Caco-2 (cell line): Measurements from ENCODE around the gene AGO3. TPM values are rescaled to one million over a fixed set of nuclear protein-coding genes. Genes with fewer than 3 reads are reported as not detected.
A peak's percentile ranks its signal among the peaks of the same experiment; 100 is the strongest.

Experiments used
- BruUV-seq: library from RNA; stranded (reverse); fragments of 400-500 nt; replicated peaks from 2 replicates; lab custom pipeline; 2021; lab: Mats Ljungman, UMichigan
- CTCF ChIA-PET: fragments of 300-600 bp; sonication (Branson Sonifier 250); formaldehyde crosslinking; loops from one replicate; lab custom pipeline; 2022; ENCODE audit warnings: antibody characterized with exemption; lab: Charles Lee
- POLR2A ChIA-PET: fragments of 300-600 bp; sonication (Branson Sonifier 250); formaldehyde crosslinking; loops from one replicate; lab custom pipeline; 2022; ENCODE audit warnings: antibody characterized with exemption; lab: Charles Lee
- DNase-seq, 2 experiments: peaks; one replicate each; pipeline versions ENCODE4 v3.0.0 to v3.0.0-alpha.2; 2020 to 2022
- H3K27me3 ChIP-seq: replicated peaks from 2 replicates; pipeline ENCODE4 v1.6.0; 2011; ENCODE audit warnings: low read length; ENCODE audit not compliant: control insufficient read depth, insufficient read depth
- H3K36me3 ChIP-seq: 2 replicates; pipeline ENCODE4 v1.5.1; 2011; ENCODE audit warnings: low read length; ENCODE audit not compliant: control insufficient read depth, insufficient read depth
- H3K4me1 ChIP-seq: fragments of 250-450 bp; sonication (Bioruptor Pico); 2 replicates; pipeline ENCODE4 v1.5.1; 2020; ENCODE audit warnings: mild to moderate bottlenecking
- H3K4me3 ChIP-seq: 2 replicates; pipeline ENCODE4 v1.5.1; 2011; ENCODE audit warnings: low read depth, mild to moderate bottlenecking, control low read depth, low read length
- H3K9me3 ChIP-seq: fragments of 250-450 bp; sonication (Bioruptor Pico); 2 replicates; pipeline ENCODE4 v1.5.1; 2020; ENCODE audit warnings: mild to moderate bottlenecking, moderate library complexity
- H3K27ac Mint-ChIP-seq: one replicate; pipeline ENCODE4 v1.8.0; 2022; ENCODE audit warnings: mixed read lengths; ENCODE audit not compliant: unreplicated experiment
- H3K27me3 Mint-ChIP-seq: one replicate; pipeline ENCODE4 v1.8.0; 2022; ENCODE audit warnings: mixed read lengths; ENCODE audit not compliant: insufficient read depth, unreplicated experiment
- H3K36me3 Mint-ChIP-seq: one replicate; pipeline ENCODE4 v1.8.0; 2022; ENCODE audit warnings: mild to moderate bottlenecking, mixed read lengths; ENCODE audit not compliant: insufficient read depth, unreplicated experiment
- H3K4me1 Mint-ChIP-seq: one replicate; pipeline ENCODE4 v1.8.0; 2022; ENCODE audit warnings: low read depth, mixed read lengths; ENCODE audit not compliant: unreplicated experiment
- H3K4me3 Mint-ChIP-seq: one replicate; pipeline ENCODE4 v1.8.0; 2022; ENCODE audit warnings: mild to moderate bottlenecking, moderate library complexity, mixed read lengths; ENCODE audit not compliant: unreplicated experiment
- H3K9me3 Mint-ChIP-seq: one replicate; pipeline ENCODE4 v1.8.0; 2022; ENCODE audit warnings: mixed read lengths; ENCODE audit not compliant: unreplicated experiment
- CTCF ChIP-seq, 2 experiments: fragments of 200-600 bp in 1 of 2; IDR thresholded peaks; 1 replicate in 1 of 2; 2 replicates in 1 of 2; pipeline versions ENCODE4 v1.5.1 to v1.8.0; 2011 to 2022; ENCODE audit warnings: antibody characterized with exemption in 1 of 2, control low read depth in 1 of 2, inconsistent platforms in 1 of 2, low read depth in 1 of 2, low read length in 1 of 2, mild to moderate bottlenecking in 1 of 2, moderate library complexity in 1 of 2; ENCODE audit not compliant: insufficient read depth in 1 of 2, severe bottlenecking in 1 of 2, unreplicated experiment in 1 of 2
- intact Hi-C: fragments of 100-400 bp; cut with micrococcal nuclease; formaldehyde crosslinking; loops from one replicate; pipeline ENCODE4 v1.10.0; 2022; ENCODE audit not compliant: unreplicated experiment
- total RNA-seq: library from RNA; stranded (reverse); gene quantifications from 2 replicates; pipeline ENCODE4 v1.2.3, GENCODE V29; 2022

AGO3 gene
- total RNA-seq, 1 experiment from 2014 or later = 18.1 TPM

DNA sequence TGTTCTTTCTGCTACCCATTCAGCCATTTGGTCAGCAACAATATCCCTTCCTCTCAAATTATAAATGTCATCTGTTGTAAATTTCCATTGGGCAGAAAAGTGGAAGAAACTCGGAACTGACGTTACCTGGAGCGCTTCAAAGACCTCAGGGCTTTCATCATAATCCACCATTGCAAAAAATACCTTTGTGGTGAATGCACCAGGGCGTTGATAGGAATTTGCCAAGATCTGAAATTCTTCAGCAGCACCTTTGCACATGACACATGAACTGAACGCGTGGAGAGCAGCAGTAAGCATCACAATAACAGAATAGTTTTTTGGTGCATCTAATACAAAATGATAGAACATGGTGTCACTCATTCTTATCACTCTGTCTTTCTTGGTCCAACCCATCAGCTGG lies 149.9 kb downstream of the AGO3 start:
- Mint-ChIP-seq H3K27me3 (no peaks in the 10 kb centered on the region), H3K27ac (no peak overlapping the region), H3K36me3 (peaks cover 5% of the 10 kb centered on the region), H3K9me3 (no peaks in the 10 kb centered on the region), H3K4me3 (no peak overlapping the region), H3K4me1 (no peaks in the 10 kb centered on the region)
- intact Hi-C loops = no loop called here
- Histone ChIP-seq H3K36me3 (no peaks in the 10 kb centered on the region), H3K27me3 (no peaks in the 10 kb centered on the region), H3K4me3 (no peak overlapping the region), H3K9me3 (no peaks in the 10 kb centered on the region), H3K4me1 (0 out of 2 replicates have a peak, but pooled peaks cover 6% of the 10 kb centered on the region)
- no TSS peak for BruUV-seq
- ChIA-PET POLR2A (no interaction called here), CTCF (no interaction called here)
- TF ChIP-seq CTCF (IDR thresholded peaks at IDR 0.05; ENCODE audit: insufficient read depth in 1 of 2, low read depth in 1 of 2, low read length in 1 of 2, severe bottlenecking in 1 of 2, unreplicated experiment in 1 of 2) = no peak
- DNase-seq = no peak

DNA sequence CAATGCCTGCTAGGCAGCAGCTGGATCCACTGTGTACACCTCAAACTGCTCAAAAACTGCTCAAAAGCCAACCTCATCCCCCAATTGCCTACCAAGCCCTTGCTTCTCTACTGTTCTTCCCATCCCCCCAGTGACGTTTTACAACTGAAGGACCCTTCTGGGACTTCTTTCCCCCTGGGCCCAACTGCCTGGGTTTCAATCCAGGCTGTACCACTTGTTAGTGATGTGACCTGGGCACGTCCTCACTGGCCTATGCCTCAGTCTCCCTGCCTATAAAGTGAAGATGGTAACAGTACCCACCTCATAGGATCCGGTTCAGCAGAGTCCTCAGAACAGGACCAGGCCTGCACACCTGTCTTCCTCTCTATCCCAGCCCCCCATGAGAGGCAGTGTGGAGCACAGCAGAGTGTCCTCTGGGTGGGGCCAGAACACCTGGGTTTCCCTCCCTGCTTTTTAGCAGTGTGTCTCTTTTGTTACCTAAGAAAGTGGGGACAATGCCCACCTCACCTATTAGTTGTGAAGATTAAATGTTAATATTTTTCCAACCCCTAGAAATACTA lies 151.1 kb downstream of the AGO3 start:
- Mint-ChIP-seq H3K27me3 (no peaks in the 10 kb centered on the region), H3K27ac (no peak overlapping the region), H3K36me3 (peaks cover 5% of the 10 kb centered on the region), H3K4me1 (no peaks in the 10 kb centered on the region), H3K9me3 (no peaks in the 10 kb centered on the region), H3K4me3 (no peak overlapping the region)
- no peaks in the 10 kb centered on the region for H3K36me3 ChIP-seq
- no peak for DNase-seq
- no peaks in the 10 kb centered on the region for H3K9me3 ChIP-seq
- no peak overlapping the region for H3K4me3 ChIP-seq
- H3K4me1 ChIP-seq = 0 out of 2 replicates have a peak, but pooled peaks cover 6% of the 10 kb centered on the region
- H3K27me3 ChIP-seq = no peaks in the 10 kb centered on the region
- ChIA-PET POLR2A (no interaction called here), CTCF (no interaction called here)
- peak in 1 of 2 experiments; percentile 6 for TF ChIP-seq CTCF (IDR thresholded peaks at IDR 0.05; ENCODE audit: insufficient read depth in 1 of 2, low read depth in 1 of 2, low read length in 1 of 2, severe bottlenecking in 1 of 2, unreplicated experiment in 1 of 2)
- no TSS peak for BruUV-seq
- intact Hi-C loops = no loop called here

DNA sequence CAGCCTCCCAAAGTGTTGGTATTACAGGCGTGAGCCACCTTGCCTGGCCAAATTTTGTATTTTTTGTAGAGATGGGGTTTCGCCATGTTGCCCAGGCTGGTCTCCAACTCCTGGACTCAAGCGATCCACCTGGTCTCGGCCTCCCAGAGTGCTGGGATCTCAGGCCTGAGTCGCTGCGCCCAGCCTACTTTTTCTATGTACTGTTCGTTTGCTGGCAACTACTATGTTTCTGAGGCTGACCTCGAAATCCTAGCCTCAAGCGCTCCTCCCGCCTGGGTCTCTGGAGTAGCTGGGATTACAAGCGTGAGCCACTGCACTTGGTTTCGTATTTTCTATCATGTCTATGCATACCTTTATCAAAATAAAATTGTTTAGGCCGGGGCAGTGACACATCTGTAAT lies 152.3 kb downstream of the AGO3 start:
- POLR2A ChIA-PET = interaction anchor here (0.6 kb wide), 1 partner anchor 179 kb away, joined by 6 read pairs; no protein-coding TSS in a partner anchor
- no peak overlapping the region for H3K4me3 Mint-ChIP-seq
- Histone ChIP-seq H3K4me3 (no peak overlapping the region), H3K27me3 (no peaks in the 10 kb centered on the region), H3K4me1 (0 out of 2 replicates have a peak, but pooled peaks cover 6% of the 10 kb centered on the region), H3K36me3 (no peaks in the 10 kb centered on the region), H3K9me3 (no peaks in the 10 kb centered on the region)
- DNase-seq = no peak
- peaks cover 5% of the 10 kb centered on the region for H3K36me3 Mint-ChIP-seq
- H3K4me1 Mint-ChIP-seq = no peaks in the 10 kb centered on the region
- no peak overlapping the region for H3K27ac Mint-ChIP-seq
- intact Hi-C loops = no loop called here
- TF ChIP-seq CTCF (IDR thresholded peaks at IDR 0.05; ENCODE audit: insufficient read depth in 1 of 2, low read depth in 1 of 2, low read length in 1 of 2, severe bottlenecking in 1 of 2, unreplicated experiment in 1 of 2) = no peak
- CTCF ChIA-PET = no interaction called here
- H3K9me3 Mint-ChIP-seq = no peaks in the 10 kb centered on the region
- H3K27me3 Mint-ChIP-seq = no peaks in the 10 kb centered on the region
- BruUV-seq = no TSS peak
